Activated CD8-positive, alpha-beta memory T cell treated with anti-CD3 and anti-CD28 coated beads for 4 hours (primary cell): ENCODE results near the gene CAMK4.

Experiments used
- DNase-seq, 2 donors: peaks; one replicate each; pipeline ENCODE4 v3.0.0-alpha.2; 2020; ENCODE audit warnings: low read depth in 2 of 2

Gene CAMK4

GRCh38 chr5:111532886-111533582, 308.9 kb downstream of the CAMK4 start:
- DNase-seq: no peak

- DNase-seq: no peak
Measured at GRCh38 chr5:111535879-111536549, 311.8 kb downstream of the CAMK4 start.

DNA sequence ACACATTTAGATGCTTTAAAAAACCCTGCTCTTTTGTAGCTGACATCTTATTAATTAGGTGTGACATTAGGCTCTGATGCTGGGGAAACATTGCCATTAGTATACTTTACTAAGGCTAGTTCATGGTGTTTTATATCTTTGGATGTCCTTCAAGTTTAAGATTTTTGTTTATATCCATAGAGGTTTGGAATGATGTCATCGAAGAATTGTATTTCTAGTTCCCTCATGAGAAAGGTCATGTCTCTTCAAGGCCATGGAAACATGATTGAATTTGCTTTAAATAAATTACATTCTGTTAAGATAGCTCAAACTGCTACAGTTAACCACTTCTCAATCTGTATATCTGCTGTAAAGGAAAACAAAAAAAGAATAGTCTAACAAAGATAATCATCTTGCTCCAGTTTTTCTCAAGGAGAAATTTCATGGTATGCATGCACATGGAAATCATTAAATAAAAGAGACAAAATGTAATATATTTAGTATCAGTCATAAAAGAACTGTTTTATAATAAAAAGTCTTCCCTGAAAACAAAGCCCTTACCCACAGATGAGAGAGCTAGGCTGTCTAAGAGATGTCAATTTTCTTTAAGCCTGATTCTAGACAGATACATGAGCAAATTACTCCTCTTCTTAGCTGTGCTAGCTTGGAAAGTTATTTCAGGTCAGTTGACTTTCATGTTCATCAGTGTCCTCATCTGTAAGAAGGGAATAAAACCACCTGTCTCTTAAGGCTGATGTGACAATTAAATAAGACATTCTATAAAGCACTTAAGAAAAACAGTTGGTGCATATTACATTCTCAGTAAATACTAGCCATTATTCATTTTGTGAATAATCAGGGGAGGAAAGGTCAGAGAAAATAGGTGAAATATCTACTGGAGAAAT, 313.2 kb downstream of the CAMK4 start:
- no peak for DNase-seq
